ENCODE measurements around the gene ATXN2L. TPM values are rescaled to one million over a fixed set of nuclear protein-coding genes. Genes with fewer than 3 reads are reported as not detected.

Gene ATXN2L
- total RNA-seq, 1 experiment from 2014 or later, result 309 TPM

- H3K4ac ChIP-seq (ENCODE audit: low read depth, low read length), result no peak overlapping the region
- no peaks in the 10 kb centered on the region for H3K79me2 ChIP-seq (ENCODE audit: insufficient read depth, low read length)
- no peak overlapping the region for H2BK20ac ChIP-seq (ENCODE audit: low read depth, low read length, poor library complexity, severe bottlenecking)
- Mint-ChIP-seq H3K9me3 (no peaks in the 10 kb centered on the region; a peak in 1 of 5 replicates), H3K4me3 (peak overlapping the region; percentile 87 to 95), H3K27me3 (ENCODE audit: low read depth) (peaks cover 18% of the 10 kb centered on the region), H3K4me1 (peaks cover 33 to 67% of the 10 kb centered on the region in 2 experiments), H3K36me3 (ENCODE audit: insufficient read depth in 1 of 3, low read depth in 3 of 3) (peaks cover 4 to 7% (median 4%) of the 10 kb centered on the region in 3 experiments; a peak in 5 of 7 replicates), H3K27ac (peak overlapping the region; percentile 86 to 89 (median 87); a peak in 3 of 7 replicates)
- no peaks in the 10 kb centered on the region for H3K79me1 ChIP-seq (ENCODE audit: insufficient read depth, low read depth, low read length, poor library complexity, severe bottlenecking)
- H3K18ac ChIP-seq (ENCODE audit: insufficient read length, low read depth, low read length), result peak overlapping the region; percentile 64
- H2BK12ac ChIP-seq (ENCODE audit: insufficient read length, low read depth, low read length), result no peak overlapping the region
- H3K23ac ChIP-seq (ENCODE audit: insufficient read length, low read depth, low read length), result no peak overlapping the region
- H3K4me2 ChIP-seq (ENCODE audit: insufficient read depth, insufficient read length, low read length), result peak overlapping the region; percentile 64
- H3K56ac ChIP-seq (ENCODE audit: insufficient read length, low read depth, low read length), result no peak overlapping the region
- H3K14ac ChIP-seq (ENCODE audit: insufficient read depth, low read length), result peak overlapping the region; percentile 83
- H4K20me1 ChIP-seq (ENCODE audit: control insufficient read depth, insufficient read depth, insufficient read length), result no peaks in the 10 kb centered on the region
- peaks cover 6% of the 10 kb centered on the region; the same call in 1 of the 2 replicates for H3K27me3 ChIP-seq (ENCODE audit: insufficient read depth, low read length)
- H3T11ph ChIP-seq (ENCODE audit: low read length), result no peak overlapping the region
- TF ChIP-seq CTCF (conservative IDR thresholded peaks at IDR 0.05), result no peak
- no peaks in the 10 kb centered on the region for H3K9me3 ChIP-seq (ENCODE audit: control insufficient read depth, low read depth, low read length)
- no peak overlapping the region for H2AK5ac ChIP-seq (ENCODE audit: insufficient read length, low read length)
- no CpG with 5 or more reads among the region's 66 CpGs for WGBS (ENCODE audit: extremely low coverage, insufficient read length, low lambda C conversion rate)
- no peak overlapping the region for H4K8ac ChIP-seq (replicated peaks; ENCODE audit: insufficient read length, low read depth, low read length)
- peak; percentile 93 for DNase-seq
- H2BK15ac ChIP-seq (ENCODE audit: low read depth, low read length), result no peak overlapping the region
- no peak overlapping the region for H2BK120ac ChIP-seq (ENCODE audit: low read depth, low read length, poor library complexity, severe bottlenecking)
- no peak overlapping the region for H2AFZ ChIP-seq (ENCODE audit: low read length)
- H3K27ac ChIP-seq (ENCODE audit: insufficient read length, low read depth, low read length), result no peak overlapping the region
- peak overlapping the region; percentile 63 for H3K9ac ChIP-seq (ENCODE audit: extremely low read depth, insufficient read length, low read length)
- H2BK5ac ChIP-seq (ENCODE audit: insufficient read length, low read length), result no peak overlapping the region
- peaks cover 11% of the 10 kb centered on the region for H3K23me2 ChIP-seq (ENCODE audit: insufficient read length, low read depth, low read length, poor library complexity, severe bottlenecking)
- H4K91ac ChIP-seq (ENCODE audit: insufficient read length, low read depth, low read length), result no peak overlapping the region
- H4K5ac ChIP-seq (ENCODE audit: insufficient read length, low read depth, low read length), result no peak overlapping the region
- peaks cover 6% of the 10 kb centered on the region; the same call in 1 of the 2 replicates for H3K4me1 ChIP-seq (ENCODE audit: insufficient read depth, low read length)
These were observed 57.2 kb downstream of the ATXN2L start for GRCh38 chr16:28879841-28880588.

Measured in H9 (cell line).